Stomach (tissue), 9 donors: ENCODE data around the gene C2orf92. TPM values are rescaled to one million over a fixed set of nuclear protein-coding genes. Genes with fewer than 3 reads are reported as not detected.
A peak's percentile ranks its signal among the peaks of the same experiment; 100 is the strongest.
"Not testable (repeated sequence)": the region's sequence is repeated elsewhere in the genome, so short reads cannot be mapped to it uniquely, and the experiment has no call there.

Experiments used
- DNase-seq, 2 donors: peaks; one replicate each; pipeline versions ENCODE4 v3.0.0 to v3.0.0-alpha.2; 2013 to 2019
- H3K27ac ChIP-seq, 5 donors: fragments of 200-600 bp in 4 of 5; sonication (generic) in 4 of 5; one replicate each; pipeline ENCODE4 v1.5.1; 2013 to 2019; ENCODE audit warnings: mild to moderate bottlenecking in 1 of 5, moderate library complexity in 1 of 5
- H3K27me3 ChIP-seq, 3 donors: fragments of 200-600 bp; sonication (generic); one replicate each; pipeline ENCODE4 v1.5.1; 2017 to 2019; ENCODE audit warnings: mixed run types in 1 of 3
- H3K36me3 ChIP-seq, 4 donors: fragments of 200-600 bp; sonication (generic); 1 replicate in 3 of 4; 2 replicates in 1 of 4; pipeline ENCODE4 v1.5.1; 2016 to 2019
- H3K4me1 ChIP-seq, 4 donors: fragments of 200-600 bp; sonication (generic); one replicate each; pipeline ENCODE4 v1.5.1; 2016 to 2019
- H3K4me3 ChIP-seq, 4 donors: fragments of 200-600 bp; sonication (generic) in 3 of 4; one replicate each; pipeline ENCODE4 v1.5.1; 2016 to 2019; ENCODE audit warnings: mild to moderate bottlenecking in 1 of 4
- H3K9me3 ChIP-seq, 4 donors: fragments of 200-600 bp; sonication (generic); one replicate each; pipeline ENCODE4 v1.5.1; 2016 to 2019
- EP300 ChIP-seq: sonication (generic); formaldehyde crosslinking; IDR thresholded peaks from one replicate; pipeline ENCODE4 v1.6.1; 2017; ENCODE audit warnings: antibody characterized with exemption
- POLR2A ChIP-seq, 4 donors: fragments of 450-650 bp; IDR thresholded peaks; one replicate each; pipeline ENCODE4 v1.6.1; 2016; ENCODE audit warnings: antibody characterized with exemption in 4 of 4, control low read depth in 2 of 4, mild to moderate bottlenecking in 1 of 4, moderate library complexity in 1 of 4
- POLR2AphosphoS5 ChIP-seq, 3 donors: sonication (generic); formaldehyde crosslinking; IDR thresholded peaks; one replicate each; pipeline ENCODE4 v1.6.1; 2016; ENCODE audit warnings: antibody characterized with exemption in 3 of 3
- WGBS, 5 donors: extraction: QIAGEN DNeasy Blood & Tissue Kit in 3 of 5; methylation state at CpG; one replicate each; pipeline versions ENCODE4 v1.1.5 to v1.1.7; 2013 to 2018; 5-methylcytosine and 5-hydroxymethylcytosine counted together
- intact Hi-C: fragments of 100-400 bp; cut with DNase I; formaldehyde crosslinking; loops from one replicate; pipeline ENCODE4 v1.15.1; 2023; ENCODE audit warnings: low total_unique reads
- polyA plus RNA-seq, 3 donors: library from polyadenylated mRNA; stranded (reverse); fragments of 200-250 nt; gene quantifications; one replicate each; pipeline ENCODE4 v1.2.3, GENCODE V29; 2013
- total RNA-seq, 5 donors: library from RNA; depleted of rRNA; stranded (reverse); fragments of >200 nt; gene quantifications; one replicate each; pipeline versions ENCODE4 v1.1.0 to v1.2.3, GENCODE V29; 2014 to 2016
- TF ChIP-seq, protein P1 (sequence below), 7 experiments: fragments of 450-650 bp in 4 of 7; fragments of 200-600 bp in 3 of 7; sonication (generic) in 3 of 7; IDR thresholded peaks; one replicate each; pipeline ENCODE4 v1.5.1; 2016 to 2019; ENCODE audit warnings: antibody characterized with exemption in 7 of 7, control low read depth in 2 of 7, mild to moderate bottlenecking in 1 of 7
- donor health status: healthy with polysubstance abuse.
- donor health status: Bipolar disorder and iron deficiency.
- donor health status: healthy.

C2orf92 gene
- total and polyA plus RNA-seq, 8 donors = 2.3 to 35.3 (median 6.0) TPM; not detected in 2

DNA sequence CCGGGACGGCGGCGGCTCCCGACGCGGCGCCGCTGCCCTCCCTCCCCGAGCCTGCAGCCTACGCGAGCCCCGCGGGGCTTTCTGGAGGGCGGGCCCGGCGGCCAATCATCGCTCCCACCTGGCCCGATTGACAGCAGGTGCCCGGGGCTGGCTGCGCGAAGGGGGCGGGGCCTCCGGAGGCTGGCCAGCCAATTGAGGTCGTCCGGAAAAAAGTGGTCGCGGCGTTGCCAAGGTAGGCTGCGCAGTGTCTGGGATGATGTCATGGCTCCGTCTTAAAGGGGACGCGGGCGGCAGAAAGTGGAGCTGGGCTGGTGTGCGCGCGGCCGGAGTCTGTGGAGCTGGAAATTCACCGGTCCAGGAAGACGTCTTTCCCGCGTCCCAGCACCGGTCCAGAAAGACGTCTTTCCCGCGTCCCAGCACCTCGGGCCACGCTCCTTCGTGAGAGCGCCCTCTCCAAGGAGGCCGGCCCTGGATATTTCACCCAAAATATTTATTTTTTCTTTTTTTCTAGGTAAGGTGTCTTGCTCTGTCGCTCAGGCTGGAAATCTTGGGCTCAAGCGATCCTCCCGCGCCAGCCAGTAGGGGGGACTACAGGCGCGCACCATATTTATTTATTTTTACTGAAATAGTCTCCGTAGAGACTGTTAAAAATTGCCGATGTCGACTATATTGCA is 5.4 kb upstream of the C2orf92 start, which contains the start of gene ACTR1B:
Gene ACTR1B (minus strand): TSS at position 83 of the 674 bp plus-strand sequence. CDS start 154 bp downstream, outside the sequence.
- peak; percentile 90 to 93 (median 92) for TF ChIP-seq POLR2AphosphoS5 (IDR thresholded peaks at IDR 0.05)
- peak in 2 of 4 donors; percentile 61 to 91 for TF ChIP-seq POLR2A (IDR thresholded peaks at IDR 0.05)
- TF ChIP-seq, protein P1, sequence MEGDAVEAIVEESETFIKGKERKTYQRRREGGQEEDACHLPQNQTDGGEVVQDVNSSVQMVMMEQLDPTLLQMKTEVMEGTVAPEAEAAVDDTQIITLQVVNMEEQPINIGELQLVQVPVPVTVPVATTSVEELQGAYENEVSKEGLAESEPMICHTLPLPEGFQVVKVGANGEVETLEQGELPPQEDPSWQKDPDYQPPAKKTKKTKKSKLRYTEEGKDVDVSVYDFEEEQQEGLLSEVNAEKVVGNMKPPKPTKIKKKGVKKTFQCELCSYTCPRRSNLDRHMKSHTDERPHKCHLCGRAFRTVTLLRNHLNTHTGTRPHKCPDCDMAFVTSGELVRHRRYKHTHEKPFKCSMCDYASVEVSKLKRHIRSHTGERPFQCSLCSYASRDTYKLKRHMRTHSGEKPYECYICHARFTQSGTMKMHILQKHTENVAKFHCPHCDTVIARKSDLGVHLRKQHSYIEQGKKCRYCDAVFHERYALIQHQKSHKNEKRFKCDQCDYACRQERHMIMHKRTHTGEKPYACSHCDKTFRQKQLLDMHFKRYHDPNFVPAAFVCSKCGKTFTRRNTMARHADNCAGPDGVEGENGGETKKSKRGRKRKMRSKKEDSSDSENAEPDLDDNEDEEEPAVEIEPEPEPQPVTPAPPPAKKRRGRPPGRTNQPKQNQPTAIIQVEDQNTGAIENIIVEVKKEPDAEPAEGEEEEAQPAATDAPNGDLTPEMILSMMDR (IDR thresholded peaks at IDR 0.05) = peak in 4 of 7 experiments; percentile 50 to 68 (median 59)
- TF ChIP-seq EP300 = no peak
- peak; percentile 99 to 100 for DNase-seq
- no peaks in the 10 kb centered on the region for H3K27me3 ChIP-seq
- peak within 1 kb of the TSS; percentile 58 to 91 (median 75) for H3K4me3 ChIP-seq
- H3K27ac ChIP-seq = peak within 1 kb of the TSS; percentile 92 to 99 (median 97)
- peaks cover 17 to 43% (median 35%) of the 10 kb centered on the region in 4 donors for H3K4me1 ChIP-seq
- intact Hi-C loops = no loop called here
- WGBS, 5 donors = 0% methylated on average over 22 to 60 of the region's 60 CpGs
- H3K36me3 ChIP-seq = peaks cover 1 to 23% (median 18%) of the 10 kb centered on the region in 4 donors
- no peaks in the 10 kb centered on the region for H3K9me3 ChIP-seq

DNA sequence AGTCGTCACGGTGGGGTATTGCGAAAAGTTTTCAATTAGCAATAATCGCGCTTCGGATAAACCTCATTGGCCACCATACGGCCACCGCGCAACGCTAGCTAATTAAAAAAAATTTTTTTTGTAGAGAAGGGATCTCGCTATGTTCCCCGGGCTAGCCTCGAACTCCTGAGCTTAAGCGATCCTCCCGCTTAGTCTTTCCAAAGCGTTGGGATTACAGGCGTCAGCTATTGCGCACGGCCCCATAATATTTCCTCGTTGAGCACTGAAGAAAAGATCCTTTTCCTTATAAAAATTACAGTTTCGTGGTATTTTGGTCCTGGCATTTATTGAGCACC is 4.9 kb upstream of the C2orf92 start:
- peaks cover 17 to 43% (median 35%) of the 10 kb centered on the region in 4 donors for H3K4me1 ChIP-seq
- 6 to 8% (median 8%) methylated on average over 21 of the region's 21 CpGs for WGBS, 5 donors
- H3K27me3 ChIP-seq = no peaks in the 10 kb centered on the region
- TF ChIP-seq, protein P1 (IDR thresholded peaks at IDR 0.05) = peak in 1 of 7 experiments; percentile 54
- TF ChIP-seq POLR2A (IDR thresholded peaks at IDR 0.05) = no peak
- peak overlapping the region; percentile 91 to 99 (median 97) for H3K27ac ChIP-seq
- H3K4me3 ChIP-seq = peak overlapping the region; percentile 58 to 91 (median 75)
- H3K36me3 ChIP-seq = peaks cover 0 to 18% (median 13%) of the 10 kb centered on the region in 4 donors
- intact Hi-C loops = no loop called here
- peak in 1 of 2 donors; percentile 69 for DNase-seq
- no peaks in the 10 kb centered on the region for H3K9me3 ChIP-seq

DNA sequence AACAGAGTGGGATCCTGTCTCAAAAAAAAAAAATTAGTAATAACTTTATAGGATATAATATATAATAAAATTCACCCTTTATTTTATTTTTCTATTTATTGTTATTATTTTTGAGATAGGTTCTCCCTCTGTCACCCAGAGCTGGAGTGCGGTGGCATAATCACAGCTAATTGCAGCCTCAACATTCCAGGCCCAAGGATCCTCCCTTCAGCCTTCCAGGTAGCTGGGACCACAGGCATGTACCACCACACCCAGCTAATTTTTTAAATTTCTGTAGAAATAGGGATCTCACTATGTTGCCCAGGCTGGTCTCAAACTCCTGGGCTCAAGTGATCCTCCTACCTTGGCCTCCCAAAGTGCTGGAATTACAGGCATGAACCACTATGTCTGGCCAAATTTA is 958 bp downstream of the C2orf92 start:
- H3K27ac ChIP-seq = no peak overlapping the region
- no peak overlapping the region for H3K4me3 ChIP-seq
- WGBS, 5 donors = 92 to 100% (median 100%) methylated on average over 1 of the region's 1 CpG
- TF ChIP-seq, protein P1 (IDR thresholded peaks at IDR 0.05) = no peak
- no peak for TF ChIP-seq EP300
- no peak for TF ChIP-seq POLR2A (IDR thresholded peaks at IDR 0.05)
- TF ChIP-seq POLR2AphosphoS5 (IDR thresholded peaks at IDR 0.05) = no peak
- peaks cover 0 to 6% (median 2%) of the 10 kb centered on the region in 4 donors for H3K36me3 ChIP-seq
- no peaks in the 10 kb centered on the region for H3K9me3 ChIP-seq
- no peaks in the 10 kb centered on the region for H3K4me1 ChIP-seq
- no peak for DNase-seq
- no peaks in the 10 kb centered on the region for H3K27me3 ChIP-seq
- intact Hi-C loops = no loop called here

DNA sequence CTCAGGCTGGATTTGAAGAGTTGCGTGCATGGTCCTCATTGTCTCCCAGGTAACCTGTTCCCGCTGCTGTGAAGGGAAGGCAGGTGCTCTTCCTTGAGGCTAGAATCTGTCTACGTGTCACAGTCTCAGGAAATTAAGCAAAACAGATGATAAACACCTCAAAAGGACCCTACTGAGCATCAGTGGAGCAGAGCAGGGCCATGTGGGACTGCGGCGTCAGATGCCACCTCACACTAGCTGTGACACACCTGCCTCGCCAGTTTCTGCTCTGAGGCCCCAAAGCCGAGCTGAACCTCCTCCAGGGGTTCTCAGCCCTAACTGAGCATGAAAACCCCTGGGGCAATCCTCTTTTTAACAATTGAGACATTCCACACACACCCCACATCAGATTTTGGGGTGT is 2.0 kb downstream of the C2orf92 start:
- no peaks in the 10 kb centered on the region for H3K9me3 ChIP-seq
- TF ChIP-seq POLR2A (IDR thresholded peaks at IDR 0.05) = no peak
- TF ChIP-seq, protein P1 (IDR thresholded peaks at IDR 0.05) = no peak
- no peak for TF ChIP-seq POLR2AphosphoS5 (IDR thresholded peaks at IDR 0.05)
- TF ChIP-seq EP300 = no peak
- H3K27ac ChIP-seq = no peak overlapping the region
- 94 to 97% (median 95%) methylated on average over 7 of the region's 7 CpGs for WGBS, 5 donors
- peaks cover 0 to 6% (median 2%) of the 10 kb centered on the region in 4 donors for H3K36me3 ChIP-seq
- intact Hi-C loops = no loop called here
- no peaks in the 10 kb centered on the region for H3K27me3 ChIP-seq
- H3K4me1 ChIP-seq = no peaks in the 10 kb centered on the region
- DNase-seq = no peak
- H3K4me3 ChIP-seq = no peak overlapping the region

DNA sequence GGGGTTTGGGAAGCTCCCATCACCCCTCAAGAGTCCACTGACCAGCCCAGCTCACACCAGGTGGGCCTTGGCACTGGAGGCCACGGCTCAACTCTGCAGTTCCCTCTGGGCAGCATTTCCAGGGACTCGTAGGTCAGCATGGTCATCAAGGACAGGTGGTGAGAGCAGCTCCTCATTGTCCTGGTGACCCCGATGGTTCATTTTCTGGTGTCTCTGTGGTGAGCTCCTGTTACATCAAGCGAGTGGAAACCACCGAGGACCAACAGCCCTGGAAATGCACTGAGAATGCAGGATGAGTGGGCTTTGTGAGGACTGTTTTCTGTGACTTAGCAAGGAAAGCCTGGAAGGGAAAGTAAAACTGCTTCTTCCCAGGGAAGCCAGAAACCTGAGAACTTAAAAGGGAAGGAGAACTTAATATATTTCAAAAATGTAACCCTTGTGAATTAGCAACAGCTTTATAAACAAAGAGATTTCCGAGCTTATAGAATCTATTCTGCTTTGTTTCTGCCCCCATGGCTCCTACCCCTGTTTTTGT is 3.2 kb downstream of the C2orf92 start:
- H3K4me1 ChIP-seq, intact Hi-C loops, H3K27ac ChIP-seq, H3K27me3 ChIP-seq, H3K9me3 ChIP-seq, H3K36me3 ChIP-seq, H3K4me3 ChIP-seq, DNase-seq: not testable (repeated sequence)
- 87 to 93% (median 92%) methylated on average over 3 to 6 of the region's 6 CpGs for WGBS, 5 donors
